HG03045 (cell line): ENCODE measurements around the gene HSPA12A.

ENCODE experiments used
- ATAC-seq: cut with Tn5 transposase; IDR thresholded peaks from one replicate; pipeline ENCODE4 v1.9.1; 2021; ENCODE audit warnings: mild to moderate bottlenecking, moderate library complexity; ENCODE audit not compliant: unreplicated experiment

HSPA12A gene

GRCh38 chr10:116634126-116634975 lies 108.0 kb downstream of the HSPA12A start:
- no peak for ATAC-seq

GRCh38 chr10:116633216-116633600 lies 109.2 kb downstream of the HSPA12A start:
- no peak for ATAC-seq

- no peak for ATAC-seq
Observed at GRCh38 chr10:116632596-116633215, 109.7 kb downstream of the HSPA12A start.

GRCh38 chr10:116631871-116632295 lies 110.5 kb downstream of the HSPA12A start:
- no peak for ATAC-seq

GRCh38 chr10:116630020-116630419 lies 112.3 kb downstream of the HSPA12A start:
- no peak for ATAC-seq

- ATAC-seq = no peak
Observed at GRCh38 chr10:116629340-116629739, 113.0 kb downstream of the HSPA12A start.

- no peak for ATAC-seq
Observed at GRCh38 chr10:116627386-116627933, 114.9 kb downstream of the HSPA12A start.

GRCh38 chr10:116626815-116627214 lies 115.6 kb downstream of the HSPA12A start:
- no peak for ATAC-seq

GRCh38 chr10:116625845-116626244 lies 116.5 kb downstream of the HSPA12A start:
- ATAC-seq = no peak

- no peak for ATAC-seq
Observed at GRCh38 chr10:116621934-116622655, 120.3 kb downstream of the HSPA12A start.

GRCh38 chr10:116621476-116621875 lies 120.9 kb downstream of the HSPA12A start:
- no peak for ATAC-seq
